ENCODE measurements around the gene PRR5. TPM values are rescaled to one million over a fixed set of nuclear protein-coding genes. Genes with fewer than 3 reads are reported as not detected.

The PRR5 gene
- total and polyA plus RNA-seq, 4 donors, result 11.5 to 49.1 (median 19.3) TPM

GRCh38 chr22:44710474-44711240, 8.7 kb downstream of the PRR5 start:
- TF ChIP-seq ATF3 (IDR thresholded peaks at IDR 0.05), result no peak
- TF ChIP-seq GABPA (IDR thresholded peaks at IDR 0.05 in 1 of 2, conservative IDR thresholded peaks at IDR 0.05 in 1 of 2), result no peak
- no peak for TF ChIP-seq REST (IDR thresholded peaks at IDR 0.05)
- no peak for TF ChIP-seq TAF1 (conservative IDR thresholded peaks at IDR 0.05)
- TF ChIP-seq JUND (IDR thresholded peaks at IDR 0.05), result no peak
- peak in 1 of 2 donors; percentile 33 for TF ChIP-seq RXRA (IDR thresholded peaks at IDR 0.05)
- TF ChIP-seq MAX (IDR thresholded peaks at IDR 0.05), result no peak
- TF ChIP-seq SP1 (IDR thresholded peaks at IDR 0.05), result no peak
- peak; percentile 9 to 22 for TF ChIP-seq HNF4A (conservative IDR thresholded peaks at IDR 0.05)
- no peak for TF ChIP-seq YY1 (IDR thresholded peaks at IDR 0.05)
- TF ChIP-seq FOXA2 (IDR thresholded peaks at IDR 0.05), result no peak
- no peak for TF ChIP-seq FOXA1 (IDR thresholded peaks at IDR 0.05)
- no peak for TF ChIP-seq HNF4G (IDR thresholded peaks at IDR 0.05)
- TF ChIP-seq CTCF (IDR thresholded peaks at IDR 0.05; ENCODE audit: low read depth, low read length, missing input control), result no peak
- no peak overlapping the region for H3K9ac ChIP-seq (ENCODE audit: low read depth in 1 of 2, low read length in 2 of 2)
- no peak overlapping the region for H3K4me3 ChIP-seq (ENCODE audit: low read depth in 1 of 3, low read length in 3 of 3)
- no peaks in the 10 kb centered on the region for H3K9me3 ChIP-seq (ENCODE audit: control insufficient read depth in 4 of 4, low read length in 3 of 4)
- no peaks in the 10 kb centered on the region for H3K36me3 ChIP-seq (ENCODE audit: control insufficient read depth in 4 of 4, insufficient read depth in 3 of 4, low read depth in 1 of 4, low read length in 3 of 4)
- peak overlapping the region; percentile 9 to 56 for H3K27ac ChIP-seq (ENCODE audit: low read depth in 1 of 2, low read length in 2 of 2)
- peaks cover 26 to 55% (median 41%) of the 10 kb centered on the region in 4 donors for H3K4me1 ChIP-seq (ENCODE audit: control insufficient read depth in 4 of 4, insufficient read depth in 4 of 4, low read length in 3 of 4)
- 47% methylated on average over 23 of the region's 23 CpGs for WGBS
- no peaks in the 10 kb centered on the region for H3K27me3 ChIP-seq (ENCODE audit: control insufficient read depth in 4 of 4, insufficient read depth in 4 of 4, low read length in 3 of 4)
- no peak for DNase-seq (ENCODE audit: low spot score)

GRCh38 chr22:44711241-44711560, 9.2 kb downstream of the PRR5 start:
- peak overlapping the region in 1 of 2 donors; percentile 56 for H3K27ac ChIP-seq (ENCODE audit: low read depth in 1 of 2, low read length in 2 of 2)
- TF ChIP-seq GABPA (IDR thresholded peaks at IDR 0.05 in 1 of 2, conservative IDR thresholded peaks at IDR 0.05 in 1 of 2), result no peak
- no peak for TF ChIP-seq HNF4G (IDR thresholded peaks at IDR 0.05)
- no peak for TF ChIP-seq TAF1 (conservative IDR thresholded peaks at IDR 0.05)
- no peak for TF ChIP-seq SP1 (IDR thresholded peaks at IDR 0.05)
- TF ChIP-seq NR2F2 (IDR thresholded peaks at IDR 0.05), result no peak
- no peak for TF ChIP-seq FOXA2 (IDR thresholded peaks at IDR 0.05)
- TF ChIP-seq HNF4A (conservative IDR thresholded peaks at IDR 0.05), result no peak
- no peak for TF ChIP-seq ZBTB33 (IDR thresholded peaks at IDR 0.05)
- TF ChIP-seq EGR1 (IDR thresholded peaks at IDR 0.05; ENCODE audit: low read depth in 2 of 2), result no peak
- TF ChIP-seq FOXA1 (IDR thresholded peaks at IDR 0.05), result no peak
- no peak for TF ChIP-seq MAX (IDR thresholded peaks at IDR 0.05)
- no peak for TF ChIP-seq CTCF (IDR thresholded peaks at IDR 0.05; ENCODE audit: low read depth, low read length, missing input control)
- TF ChIP-seq RXRA (IDR thresholded peaks at IDR 0.05), result no peak
- TF ChIP-seq JUND (IDR thresholded peaks at IDR 0.05), result no peak
- TF ChIP-seq ATF3 (IDR thresholded peaks at IDR 0.05), result no peak

More at GRCh38 chr22:44711241-44711560, 9.2 kb downstream of the PRR5 start:
- Histone ChIP-seq H3K9ac (ENCODE audit: low read depth in 1 of 2, low read length in 2 of 2) (no peak overlapping the region), H3K36me3 (ENCODE audit: control insufficient read depth in 4 of 4, insufficient read depth in 3 of 4, low read depth in 1 of 4, low read length in 3 of 4) (no peaks in the 10 kb centered on the region), H3K4me1 (ENCODE audit: control insufficient read depth in 4 of 4, insufficient read depth in 4 of 4, low read length in 3 of 4) (peaks cover 26 to 57% (median 43%) of the 10 kb centered on the region in 4 donors), H3K27me3 (ENCODE audit: control insufficient read depth in 4 of 4, insufficient read depth in 4 of 4, low read length in 3 of 4) (no peaks in the 10 kb centered on the region), H3K9me3 (ENCODE audit: control insufficient read depth in 4 of 4, low read length in 3 of 4) (no peaks in the 10 kb centered on the region), H3K4me3 (ENCODE audit: low read depth in 1 of 3, low read length in 3 of 3) (no peak overlapping the region)
- no peak for DNase-seq (ENCODE audit: low spot score)
- 66% methylated on average over 4 of the region's 4 CpGs for WGBS
